NOMO-1 treated with dmso at 0.1 percent for 144 hours (cell line): ENCODE measurements around the gene LSP1.

Experiments used
- DNase-seq: peaks from one replicate; lab custom pipeline; 2025; ENCODE audit not compliant: unreplicated experiment; lab: John Stamatoyannopoulos, UW

The LSP1 gene

GRCh38 chr11:1824221-1825038, 28.5 kb upstream of the LSP1 start:
- DNase-seq: no peak

- DNase-seq: peak; percentile 29
Observed at GRCh38 chr11:1825039-1825740, 27.7 kb upstream of the LSP1 start.

GRCh38 chr11:1825785-1826451, 27.0 kb upstream of the LSP1 start:
- DNase-seq: no peak

GRCh38 chr11:1826552-1827094, 26.3 kb upstream of the LSP1 start:
- DNase-seq: no peak

GRCh38 chr11:1827095-1827813, 25.6 kb upstream of the LSP1 start:
- DNase-seq: no peak

- DNase-seq: no peak
Observed at GRCh38 chr11:1827931-1828330, 25.0 kb upstream of the LSP1 start.

- DNase-seq: no peak
Observed at GRCh38 chr11:1828542-1828941, 24.3 kb upstream of the LSP1 start.

GRCh38 chr11:1829039-1829820, 23.7 kb upstream of the LSP1 start:
- DNase-seq: no peak

GRCh38 chr11:1830004-1830321, 22.9 kb upstream of the LSP1 start:
- no peak for DNase-seq

GRCh38 chr11:1830322-1831223, 22.3 kb upstream of the LSP1 start:
- no peak for DNase-seq

- DNase-seq: no peak
Observed at GRCh38 chr11:1831338-1832210, 21.3 kb upstream of the LSP1 start.

- no peak for DNase-seq
Observed at GRCh38 chr11:1832211-1832919, 20.5 kb upstream of the LSP1 start.

GRCh38 chr11:1832920-1833295, 20.0 kb upstream of the LSP1 start:
- DNase-seq: no peak

- no peak for DNase-seq
Observed at GRCh38 chr11:1834062-1834610, 18.7 kb upstream of the LSP1 start.

GRCh38 chr11:1834779-1835670, 17.9 kb upstream of the LSP1 start, which contains the start of gene SYT8:
Gene SYT8, plus strand, starts transcription at chr11:1834990. Its CDS starts 116 bp downstream, at chr11:1835106.
- no peak for DNase-seq

GRCh38 chr11:1835671-1836010, 17.2 kb upstream of the LSP1 start:
- no peak for DNase-seq
